ENCODE measurements around the gene HDAC7. TPM values are rescaled to one million over a fixed set of nuclear protein-coding genes. Genes with fewer than 3 reads are reported as not detected.

Gene HDAC7
- total RNA-seq, 4 donors from 2014 or later = 58.3 to 105 (median 82.5) TPM

Other genes with a start within 250 kb of the HDAC7 start
- gene RPAP3, start 113.9 kb downstream of the HDAC7 start, total RNA-seq = 10 to 100 TPM; 10.3 to 17.9 (median 13.5) TPM
- 1 to 10 TPM in 1 of 4 donors, under 1 TPM in 1, not detected in 2; 0.39 to 2.0 TPM for gene ENDOU, start 94.4 kb downstream of the HDAC7 start, total RNA-seq
- 10 to 100 TPM; 18.3 to 48.2 (median 32.5) TPM for gene RAPGEF3, start 61.0 kb downstream of the HDAC7 start, total RNA-seq
- gene SLC48A1, start 46.7 kb downstream of the HDAC7 start, total RNA-seq = 10 to 100 TPM; 34.5 to 56.0 (median 40.7) TPM
- gene VDR, start 85.1 kb upstream of the HDAC7 start, total RNA-seq = 1 to 10 TPM in 3 of 4 donors, under 1 TPM in 1; 0.42 to 2.8 (median 2.1) TPM
- gene TMEM106C, start 143.7 kb upstream of the HDAC7 start, total RNA-seq = 10 to 100 TPM; 68.6 to 98.8 (median 72.0) TPM
- gene COL2A1, start 184.6 kb upstream of the HDAC7 start, total RNA-seq = not detected

Measured in esophagus muscularis mucosa (tissue), 4 donors.